GM23338 (cell line): Measurements from ENCODE around the gene PSMA5. TPM values are rescaled to one million over a fixed set of nuclear protein-coding genes. Genes with fewer than 3 reads are reported as not detected.

Source experiments
- ATAC-seq: fragments of 200-7000 bp; cut with Tn5 transposase; 3 replicates; pipeline ENCODE4 v1.9.1; 2020
- DNase-seq: peaks from one replicate; pipeline ENCODE4 v3.0.0-alpha.2; 2015; ENCODE audit warnings: low spot score
- H2AFZ ChIP-seq: fragments of 200-600 bp; sonication (generic); 2 replicates; pipeline ENCODE4 v1.8.0; 2016; ENCODE audit warnings: antibody characterized with exemption, mild to moderate bottlenecking, moderate library complexity
- H3F3A ChIP-seq: fragments of 200-600 bp; sonication (generic); replicated peaks from 2 replicates; pipeline ENCODE4 v1.8.0; 2017; ENCODE audit warnings: antibody characterized with exemption, mixed run types, low read depth
- H3K27ac ChIP-seq: fragments of 200-600 bp; sonication (generic); 2 replicates; pipeline ENCODE4 v1.6.1; 2016; ENCODE audit warnings: low read depth
- H3K27me3 ChIP-seq: fragments of 200-600 bp; sonication (generic); 2 replicates; pipeline ENCODE4 v1.8.0; 2016; ENCODE audit warnings: mild to moderate bottlenecking, mixed run types, moderate library complexity; ENCODE audit not compliant: insufficient read depth
- H3K36me3 ChIP-seq: fragments of 200-600 bp; sonication (generic); 2 replicates; pipeline ENCODE4 v1.8.0; 2016; ENCODE audit warnings: mild to moderate bottlenecking; ENCODE audit not compliant: insufficient read depth
- H3K4me1 ChIP-seq: fragments of 200-600 bp; sonication (generic); 2 replicates; pipeline ENCODE4 v1.8.0; 2016; ENCODE audit warnings: mild to moderate bottlenecking, moderate library complexity; ENCODE audit not compliant: insufficient read depth
- H3K4me2 ChIP-seq: fragments of 200-600 bp; sonication (generic); 2 replicates; pipeline ENCODE4 v1.7.1; 2017; ENCODE audit warnings: mixed run types
- H3K4me3 ChIP-seq: fragments of 200-600 bp; sonication (generic); 2 replicates; pipeline ENCODE4 v1.6.1; 2016; ENCODE audit warnings: mixed run types
- H3K79me2 ChIP-seq: fragments of 200-600 bp; sonication (generic); replicated peaks from 2 replicates; pipeline ENCODE4 v1.8.0; 2017; ENCODE audit warnings: mild to moderate bottlenecking; ENCODE audit not compliant: insufficient read depth
- H3K9me2 ChIP-seq: fragments of 200-600 bp; sonication (generic); 2 replicates; pipeline ENCODE4 v1.8.0; 2017; ENCODE audit not compliant: insufficient read depth
- H4K20me1 ChIP-seq: fragments of 200-600 bp; sonication (generic); replicated peaks from 2 replicates; pipeline ENCODE4 v1.8.0; 2017; ENCODE audit warnings: mild to moderate bottlenecking; ENCODE audit not compliant: insufficient read depth
- H3K27ac Mint-ChIP-seq: 2 replicates; pipeline ENCODE4 v1.8.0; 2020; ENCODE audit warnings: inconsistent platforms, mild to moderate bottlenecking, moderate library complexity, mixed read lengths
- H3K27me3 Mint-ChIP-seq: 3 replicates; pipeline ENCODE4 v1.8.0; 2022; ENCODE audit warnings: low read depth, mild to moderate bottlenecking, moderate library complexity, mixed read lengths, inconsistent platforms; ENCODE audit not compliant: insufficient read depth, poor library complexity
- H3K36me3 Mint-ChIP-seq: 3 replicates; pipeline ENCODE4 v1.8.0; 2021; ENCODE audit warnings: low read depth, mild to moderate bottlenecking, inconsistent platforms, moderate library complexity, mixed read lengths
- H3K4me1 Mint-ChIP-seq: 3 replicates; pipeline ENCODE4 v1.8.0; 2020; ENCODE audit warnings: mild to moderate bottlenecking, inconsistent platforms, mixed read lengths
- H3K4me3 Mint-ChIP-seq: 3 replicates; pipeline ENCODE4 v1.8.0; 2021; ENCODE audit warnings: moderate library complexity, mild to moderate bottlenecking, inconsistent platforms, mixed read lengths
- H3K9me3 Mint-ChIP-seq: 3 replicates; pipeline ENCODE4 v1.8.0; 2020; ENCODE audit warnings: moderate library complexity, mild to moderate bottlenecking, inconsistent platforms, mixed read lengths
- CREB1 ChIP-seq: fragments of 250-450 bp; sonication (Bioruptor Pico); IDR thresholded peaks from 2 replicates; pipeline ENCODE4 v1.5.0; 2020; ENCODE audit warnings: low read depth, mild to moderate bottlenecking, moderate library complexity
- EZH2 ChIP-seq: fragments of 200-600 bp; sonication (generic); IDR thresholded peaks from one replicate; pipeline ENCODE4 v1.8.0; 2017; ENCODE audit warnings: antibody characterized with exemption, mild to moderate bottlenecking, low read depth; ENCODE audit not compliant: unreplicated experiment
- EZH2phosphoT487 ChIP-seq: fragments of 200-600 bp; sonication (generic); IDR thresholded peaks from one replicate; pipeline ENCODE4 v1.8.1; 2018; ENCODE audit warnings: antibody characterized with exemption; ENCODE audit not compliant: unreplicated experiment
- JUNB ChIP-seq: IDR thresholded peaks from one replicate; pipeline ENCODE4 v1.6.1; 2016; ENCODE audit warnings: antibody characterized with exemption; ENCODE audit not compliant: unreplicated experiment
- NANOG ChIP-seq: IDR thresholded peaks from 2 replicates; pipeline ENCODE4 v1.6.1; 2016; ENCODE audit warnings: antibody characterized with exemption, borderline replicate concordance
- POLR2AphosphoS5 ChIP-seq: IDR thresholded peaks from 2 replicates; pipeline ENCODE4 v1.6.1; 2016; ENCODE audit warnings: antibody characterized with exemption, low read depth
- STAT1 ChIP-seq: IDR thresholded peaks from one replicate; pipeline ENCODE4 v1.6.1; 2016; ENCODE audit warnings: antibody characterized with exemption; ENCODE audit not compliant: unreplicated experiment
- ZNF114 ChIP-seq: fragments of 250-450 bp; sonication (Bioruptor Pico); IDR thresholded peaks from 2 replicates; pipeline ENCODE4 v1.5.0; 2020; ENCODE audit warnings: mild to moderate bottlenecking, moderate library complexity
- ZNF331 ChIP-seq: fragments of 250-450 bp; sonication (Bioruptor Pico); IDR thresholded peaks from 2 replicates; pipeline ENCODE4 v1.5.0; 2020; ENCODE audit warnings: low read depth, mild to moderate bottlenecking, moderate library complexity
- polyA plus RNA-seq: library from polyadenylated mRNA; unstranded; fragments of >200 nt; fragmentation: Nextera tagmentation; extraction: Ambion mirVana; gene quantifications from 2 replicates; pipeline ENCODE4 v1.2.1, GENCODE V29; 2016
- total RNA-seq: library from RNA; depleted of rRNA; stranded (reverse); fragments of >200 nt; shearing (Covaris generic); gene quantifications from 2 replicates; pipeline ENCODE4 v1.2.3, GENCODE V29; 2014
- TF ChIP-seq, protein P1 (sequence below), 2 experiments: fragments of 200-600 bp in 1 of 2; sonication (generic) in 1 of 2; conservative IDR thresholded peaks; 2 replicates each; pipeline versions ENCODE4 v1.5.1 to v1.6.1; 2016 to 2017; ENCODE audit warnings: antibody characterized with exemption in 2 of 2, low read depth in 2 of 2, mild to moderate bottlenecking in 2 of 2, moderate library complexity in 1 of 2
- TF ChIP-seq, protein P2 (sequence below): IDR thresholded peaks from one replicate; pipeline ENCODE4 v1.6.1; 2018; ENCODE audit warnings: antibody characterized with exemption; ENCODE audit not compliant: unreplicated experiment
- TF ChIP-seq, protein P3 (sequence below): IDR thresholded peaks from 2 replicates; pipeline ENCODE4 v1.6.1; 2016; ENCODE audit warnings: antibody characterized with exemption
- TF ChIP-seq, protein P4 (sequence below): fragments of 250-450 bp; sonication (Bioruptor Pico); IDR thresholded peaks from 2 replicates; pipeline ENCODE4 v1.5.0; 2020; ENCODE audit warnings: mild to moderate bottlenecking, moderate library complexity

The PSMA5 gene
- total and polyA plus RNA-seq, 2 experiments from 2014 or later: 104 to 126 TPM

DNA sequence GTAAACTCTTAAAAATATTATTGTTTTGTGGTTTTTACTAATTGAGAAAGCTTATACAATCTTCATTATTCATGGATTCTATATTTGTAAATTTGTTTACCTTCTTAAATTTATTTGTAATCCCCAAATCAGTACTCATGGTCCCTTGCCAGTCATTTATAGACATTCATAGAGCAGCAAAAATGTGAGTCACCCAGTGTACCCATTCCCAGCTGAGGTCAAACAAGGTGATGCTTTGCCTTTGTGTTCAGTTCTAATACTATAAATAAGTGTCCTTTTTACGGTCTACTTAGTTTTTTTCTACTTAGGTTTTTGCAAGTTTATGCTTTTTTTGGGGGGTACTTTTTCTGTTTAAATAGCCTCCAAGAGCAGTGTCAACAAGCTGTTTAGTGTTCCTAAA, 64.6 kb downstream of the PSMA5 start:
- Histone ChIP-seq H2AFZ (no peak overlapping the region), H3F3A (no peaks in the 10 kb centered on the region), H3K27me3 (no peaks in the 10 kb centered on the region), H4K20me1 (no peaks in the 10 kb centered on the region; the same call in 1 of the 2 replicates), H3K4me2 (no peak overlapping the region), H3K79me2 (no peaks in the 10 kb centered on the region), H3K27ac (no peak overlapping the region), H3K4me3 (no peak overlapping the region), H3K36me3 (no peaks in the 10 kb centered on the region), H3K9me2 (no peaks in the 10 kb centered on the region; the same call in 1 of the 2 replicates), H3K4me1 (peaks cover 13% of the 10 kb centered on the region; the same call in 1 of the 2 replicates)
- no peak for TF ChIP-seq EZH2phosphoT487
- no peak for TF ChIP-seq ZNF114 (CRISPR knock-in tag)
- TF ChIP-seq CREB1 (CRISPR knock-in tag): no peak
- TF ChIP-seq, protein P1, sequence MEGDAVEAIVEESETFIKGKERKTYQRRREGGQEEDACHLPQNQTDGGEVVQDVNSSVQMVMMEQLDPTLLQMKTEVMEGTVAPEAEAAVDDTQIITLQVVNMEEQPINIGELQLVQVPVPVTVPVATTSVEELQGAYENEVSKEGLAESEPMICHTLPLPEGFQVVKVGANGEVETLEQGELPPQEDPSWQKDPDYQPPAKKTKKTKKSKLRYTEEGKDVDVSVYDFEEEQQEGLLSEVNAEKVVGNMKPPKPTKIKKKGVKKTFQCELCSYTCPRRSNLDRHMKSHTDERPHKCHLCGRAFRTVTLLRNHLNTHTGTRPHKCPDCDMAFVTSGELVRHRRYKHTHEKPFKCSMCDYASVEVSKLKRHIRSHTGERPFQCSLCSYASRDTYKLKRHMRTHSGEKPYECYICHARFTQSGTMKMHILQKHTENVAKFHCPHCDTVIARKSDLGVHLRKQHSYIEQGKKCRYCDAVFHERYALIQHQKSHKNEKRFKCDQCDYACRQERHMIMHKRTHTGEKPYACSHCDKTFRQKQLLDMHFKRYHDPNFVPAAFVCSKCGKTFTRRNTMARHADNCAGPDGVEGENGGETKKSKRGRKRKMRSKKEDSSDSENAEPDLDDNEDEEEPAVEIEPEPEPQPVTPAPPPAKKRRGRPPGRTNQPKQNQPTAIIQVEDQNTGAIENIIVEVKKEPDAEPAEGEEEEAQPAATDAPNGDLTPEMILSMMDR (conservative IDR thresholded peaks at IDR 0.05; ENCODE audit: low read depth in 2 of 2): no peak
- TF ChIP-seq, protein P2, sequence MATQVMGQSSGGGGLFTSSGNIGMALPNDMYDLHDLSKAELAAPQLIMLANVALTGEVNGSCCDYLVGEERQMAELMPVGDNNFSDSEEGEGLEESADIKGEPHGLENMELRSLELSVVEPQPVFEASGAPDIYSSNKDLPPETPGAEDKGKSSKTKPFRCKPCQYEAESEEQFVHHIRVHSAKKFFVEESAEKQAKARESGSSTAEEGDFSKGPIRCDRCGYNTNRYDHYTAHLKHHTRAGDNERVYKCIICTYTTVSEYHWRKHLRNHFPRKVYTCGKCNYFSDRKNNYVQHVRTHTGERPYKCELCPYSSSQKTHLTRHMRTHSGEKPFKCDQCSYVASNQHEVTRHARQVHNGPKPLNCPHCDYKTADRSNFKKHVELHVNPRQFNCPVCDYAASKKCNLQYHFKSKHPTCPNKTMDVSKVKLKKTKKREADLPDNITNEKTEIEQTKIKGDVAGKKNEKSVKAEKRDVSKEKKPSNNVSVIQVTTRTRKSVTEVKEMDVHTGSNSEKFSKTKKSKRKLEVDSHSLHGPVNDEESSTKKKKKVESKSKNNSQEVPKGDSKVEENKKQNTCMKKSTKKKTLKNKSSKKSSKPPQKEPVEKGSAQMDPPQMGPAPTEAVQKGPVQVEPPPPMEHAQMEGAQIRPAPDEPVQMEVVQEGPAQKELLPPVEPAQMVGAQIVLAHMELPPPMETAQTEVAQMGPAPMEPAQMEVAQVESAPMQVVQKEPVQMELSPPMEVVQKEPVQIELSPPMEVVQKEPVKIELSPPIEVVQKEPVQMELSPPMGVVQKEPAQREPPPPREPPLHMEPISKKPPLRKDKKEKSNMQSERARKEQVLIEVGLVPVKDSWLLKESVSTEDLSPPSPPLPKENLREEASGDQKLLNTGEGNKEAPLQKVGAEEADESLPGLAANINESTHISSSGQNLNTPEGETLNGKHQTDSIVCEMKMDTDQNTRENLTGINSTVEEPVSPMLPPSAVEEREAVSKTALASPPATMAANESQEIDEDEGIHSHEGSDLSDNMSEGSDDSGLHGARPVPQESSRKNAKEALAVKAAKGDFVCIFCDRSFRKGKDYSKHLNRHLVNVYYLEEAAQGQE: no peak
- TF ChIP-seq STAT1: no peak
- TF ChIP-seq, protein P3, sequence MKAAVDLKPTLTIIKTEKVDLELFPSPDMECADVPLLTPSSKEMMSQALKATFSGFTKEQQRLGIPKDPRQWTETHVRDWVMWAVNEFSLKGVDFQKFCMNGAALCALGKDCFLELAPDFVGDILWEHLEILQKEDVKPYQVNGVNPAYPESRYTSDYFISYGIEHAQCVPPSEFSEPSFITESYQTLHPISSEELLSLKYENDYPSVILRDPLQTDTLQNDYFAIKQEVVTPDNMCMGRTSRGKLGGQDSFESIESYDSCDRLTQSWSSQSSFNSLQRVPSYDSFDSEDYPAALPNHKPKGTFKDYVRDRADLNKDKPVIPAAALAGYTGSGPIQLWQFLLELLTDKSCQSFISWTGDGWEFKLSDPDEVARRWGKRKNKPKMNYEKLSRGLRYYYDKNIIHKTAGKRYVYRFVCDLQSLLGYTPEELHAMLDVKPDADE: no peak
- no peak for TF ChIP-seq JUNB
- TF ChIP-seq NANOG: no peak
- TF ChIP-seq, protein P4, sequence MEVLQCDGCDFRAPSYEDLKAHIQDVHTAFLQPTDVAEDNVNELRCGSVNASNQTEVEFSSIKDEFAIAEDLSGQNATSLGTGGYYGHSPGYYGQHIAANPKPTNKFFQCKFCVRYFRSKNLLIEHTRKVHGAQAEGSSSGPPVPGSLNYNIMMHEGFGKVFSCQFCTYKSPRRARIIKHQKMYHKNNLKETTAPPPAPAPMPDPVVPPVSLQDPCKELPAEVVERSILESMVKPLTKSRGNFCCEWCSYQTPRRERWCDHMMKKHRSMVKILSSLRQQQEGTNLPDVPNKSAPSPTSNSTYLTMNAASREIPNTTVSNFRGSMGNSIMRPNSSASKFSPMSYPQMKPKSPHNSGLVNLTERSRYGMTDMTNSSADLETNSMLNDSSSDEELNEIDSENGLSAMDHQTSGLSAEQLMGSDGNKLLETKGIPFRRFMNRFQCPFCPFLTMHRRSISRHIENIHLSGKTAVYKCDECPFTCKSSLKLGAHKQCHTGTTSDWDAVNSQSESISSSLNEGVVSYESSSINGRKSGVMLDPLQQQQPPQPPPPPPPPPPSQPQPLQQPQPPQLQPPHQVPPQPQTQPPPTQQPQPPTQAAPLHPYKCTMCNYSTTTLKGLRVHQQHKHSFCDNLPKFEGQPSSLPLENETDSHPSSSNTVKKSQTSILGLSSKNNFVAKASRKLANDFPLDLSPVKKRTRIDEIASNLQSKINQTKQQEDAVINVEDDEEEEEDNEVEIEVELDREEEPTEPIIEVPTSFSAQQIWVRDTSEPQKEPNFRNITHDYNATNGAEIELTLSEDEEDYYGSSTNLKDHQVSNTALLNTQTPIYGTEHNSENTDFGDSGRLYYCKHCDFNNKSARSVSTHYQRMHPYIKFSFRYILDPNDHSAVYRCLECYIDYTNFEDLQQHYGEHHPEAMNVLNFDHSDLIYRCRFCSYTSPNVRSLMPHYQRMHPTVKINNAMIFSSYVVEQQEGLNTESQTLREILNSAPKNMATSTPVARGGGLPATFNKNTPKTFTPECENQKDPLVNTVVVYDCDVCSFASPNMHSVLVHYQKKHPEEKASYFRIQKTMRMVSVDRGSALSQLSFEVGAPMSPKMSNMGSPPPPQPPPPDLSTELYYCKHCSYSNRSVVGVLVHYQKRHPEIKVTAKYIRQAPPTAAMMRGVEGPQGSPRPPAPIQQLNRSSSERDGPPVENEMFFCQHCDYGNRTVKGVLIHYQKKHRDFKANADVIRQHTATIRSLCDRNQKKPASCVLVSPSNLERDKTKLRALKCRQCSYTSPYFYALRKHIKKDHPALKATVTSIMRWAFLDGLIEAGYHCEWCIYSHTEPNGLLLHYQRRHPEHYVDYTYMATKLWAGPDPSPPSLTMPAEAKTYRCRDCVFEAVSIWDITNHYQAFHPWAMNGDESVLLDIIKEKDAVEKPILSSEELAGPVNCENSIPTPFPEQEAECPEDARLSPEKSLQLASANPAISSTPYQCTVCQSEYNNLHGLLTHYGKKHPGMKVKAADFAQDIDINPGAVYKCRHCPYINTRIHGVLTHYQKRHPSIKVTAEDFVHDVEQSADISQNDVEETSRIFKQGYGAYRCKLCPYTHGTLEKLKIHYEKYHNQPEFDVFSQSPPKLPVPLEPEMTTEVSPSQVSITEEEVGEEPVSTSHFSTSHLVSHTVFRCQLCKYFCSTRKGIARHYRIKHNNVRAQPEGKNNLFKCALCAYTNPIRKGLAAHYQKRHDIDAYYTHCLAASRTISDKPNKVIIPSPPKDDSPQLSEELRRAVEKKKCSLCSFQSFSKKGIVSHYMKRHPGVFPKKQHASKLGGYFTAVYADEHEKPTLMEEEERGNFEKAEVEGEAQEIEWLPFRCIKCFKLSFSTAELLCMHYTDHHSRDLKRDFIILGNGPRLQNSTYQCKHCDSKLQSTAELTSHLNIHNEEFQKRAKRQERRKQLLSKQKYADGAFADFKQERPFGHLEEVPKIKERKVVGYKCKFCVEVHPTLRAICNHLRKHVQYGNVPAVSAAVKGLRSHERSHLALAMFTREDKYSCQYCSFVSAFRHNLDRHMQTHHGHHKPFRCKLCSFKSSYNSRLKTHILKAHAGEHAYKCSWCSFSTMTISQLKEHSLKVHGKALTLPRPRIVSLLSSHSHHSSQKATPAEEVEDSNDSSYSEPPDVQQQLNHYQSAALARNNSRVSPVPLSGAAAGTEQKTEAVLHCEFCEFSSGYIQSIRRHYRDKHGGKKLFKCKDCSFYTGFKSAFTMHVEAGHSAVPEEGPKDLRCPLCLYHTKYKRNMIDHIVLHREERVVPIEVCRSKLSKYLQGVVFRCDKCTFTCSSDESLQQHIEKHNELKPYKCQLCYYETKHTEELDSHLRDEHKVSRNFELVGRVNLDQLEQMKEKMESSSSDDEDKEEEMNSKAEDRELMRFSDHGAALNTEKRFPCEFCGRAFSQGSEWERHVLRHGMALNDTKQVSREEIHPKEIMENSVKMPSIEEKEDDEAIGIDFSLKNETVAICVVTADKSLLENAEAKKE (CRISPR knock-in tag): no peak
- TF ChIP-seq POLR2AphosphoS5: no peak
- TF ChIP-seq ZNF331 (CRISPR knock-in tag): no peak
- no peak for TF ChIP-seq EZH2
- Mint-ChIP-seq H3K4me3 (no peak overlapping the region), H3K27ac (no peak overlapping the region), H3K36me3 (peaks cover 11% of the 10 kb centered on the region), H3K27me3 (peaks cover 1% of the 10 kb centered on the region), H3K4me1 (peaks cover 20% of the 10 kb centered on the region), H3K9me3 (no peaks in the 10 kb centered on the region; the same call in 2 of the 3 replicates)
- DNase-seq (no peak), ATAC-seq (no peak)
